Kidney (tissue), 14 donors: ENCODE measurements around the gene FURIN. TPM values are rescaled to one million over a fixed set of nuclear protein-coding genes. Genes with fewer than 3 reads are reported as not detected.

ENCODE experiments used
- DNase-seq, 5 donors: peaks; one replicate each; pipeline ENCODE4 v3.0.0-alpha.2; 2013 to 2020
- FAIRE-seq: peaks from 2 replicates; lab custom pipeline; 2012; peaks lifted over from hg19 to GRCh38; lab: Jason Lieb, UNC
- H3K27ac ChIP-seq, 2 donors: one replicate each; pipeline ENCODE4 v1.7.0; 2013; ENCODE audit warnings: low read depth in 2 of 2, low read length in 2 of 2, inconsistent platforms in 1 of 2
- H3K27me3 ChIP-seq: one replicate; pipeline ENCODE4 v1.7.1; 2013; ENCODE audit warnings: low read length, inconsistent platforms; ENCODE audit not compliant: control insufficient read depth, insufficient read depth
- H3K36me3 ChIP-seq, 3 donors: one replicate each; pipeline versions ENCODE4 v1.7.0 to v1.7.1; 2013; ENCODE audit warnings: low read length in 3 of 3, control low read depth in 1 of 3, inconsistent platforms in 1 of 3; ENCODE audit not compliant: insufficient read depth in 3 of 3, control insufficient read depth in 2 of 3
- H3K4me1 ChIP-seq, 3 donors: one replicate each; pipeline versions ENCODE4 v1.7.0 to v1.7.1; 2013; ENCODE audit warnings: low read length in 3 of 3, inconsistent platforms in 1 of 3, low read depth in 1 of 3; ENCODE audit not compliant: control insufficient read depth in 2 of 3, insufficient read depth in 2 of 3
- H3K4me3 ChIP-seq, 3 donors: one replicate each; pipeline versions ENCODE4 v1.7.0 to v1.8.1; 2013; ENCODE audit warnings: low read length in 3 of 3, control low read depth in 1 of 3, inconsistent platforms in 1 of 3
- H3K9ac ChIP-seq, 3 donors: one replicate each; pipeline versions ENCODE4 v1.7.0 to v1.7.1; 2013; ENCODE audit warnings: low read length in 3 of 3, control low read depth in 1 of 3, inconsistent platforms in 1 of 3
- H3K9me3 ChIP-seq, 3 donors: one replicate each; pipeline versions ENCODE4 v1.7.0 to v1.7.1; 2013; ENCODE audit warnings: low read length in 3 of 3, control low read depth in 1 of 3, inconsistent platforms in 1 of 3; ENCODE audit not compliant: control insufficient read depth in 2 of 3, insufficient read depth in 1 of 3
- CTCF ChIP-seq: IDR thresholded peaks from 3 replicates; pipeline ENCODE4 v1.5.1; 2012; ENCODE audit warnings: mild to moderate bottlenecking, moderate library complexity, borderline replicate concordance; ENCODE audit not compliant: insufficient read depth; ENCODE audit errors: extremely low read depth
- intact Hi-C: fragments of 100-400 bp; cut with DNase I; formaldehyde crosslinking; loops from one replicate; pipeline ENCODE4 v1.11.1; 2022
- polyA plus RNA-seq: library from polyadenylated mRNA; stranded (reverse); fragments of 350-450 nt; fragmentation: Illumina TruSeq; extraction: RNeasy Lipid Tissue Mini Kit (QIAGEN cat#74804); gene quantifications from one replicate; pipeline ENCODE4 v1.2.3, GENCODE V29; 2014; ENCODE audit warnings: low read depth, low replicate concordance; ENCODE audit not compliant: insufficient read depth
- total RNA-seq: library from RNA; stranded (reverse); fragmentation: NEBNext Ultra II Directional; extraction: Animal tissue kit (Norgen Biotek cat#: 25700); gene quantifications from one replicate; pipeline ENCODE4 v1.2.1, GENCODE V29; 2021
- donor health status: control.
- donor health status: control.
- donor health status: control.
- donor health status: control.
- donor health status: control.
- donor health status: DM: yes; HTN: yes; CAD: no.
- donor health status: Normal renal cell carcinoma (clear cell type).

The FURIN gene
- total and polyA plus RNA-seq, 2 donors from 2014 or later: 36.4 to 75.9 TPM

DNA sequence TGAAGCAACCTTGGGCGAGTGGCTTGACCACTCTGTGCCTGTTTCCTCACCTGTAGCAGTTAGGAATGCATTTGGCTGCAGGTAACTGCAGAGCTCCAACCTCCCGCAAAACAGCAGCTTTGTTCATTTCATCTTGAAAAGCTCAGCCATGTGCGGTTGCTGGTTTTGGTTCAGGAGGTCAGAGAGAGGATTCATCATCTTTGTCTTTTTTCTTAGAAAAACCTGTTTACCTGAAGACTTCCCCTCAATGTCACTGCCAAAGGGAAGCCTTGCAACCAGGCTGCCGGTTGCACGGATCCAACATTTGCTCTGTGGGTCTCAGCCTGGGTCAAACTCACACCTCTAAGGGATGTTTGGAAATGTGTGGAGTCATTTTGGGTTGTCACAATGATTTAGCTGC lies 16.4 kb upstream of the FURIN start:
- intact Hi-C loops: no loop called here
- no peaks in the 10 kb centered on the region for H3K4me1 ChIP-seq
- no peak for TF ChIP-seq CTCF

GRCh38 chr15:90855139-90855538 lies 13.2 kb upstream of the FURIN start:
- no peaks in the 10 kb centered on the region for H3K9me3 ChIP-seq
- H3K27ac ChIP-seq: no peak overlapping the region
- H3K27me3 ChIP-seq: no peaks in the 10 kb centered on the region
- DNase-seq (no peak), FAIRE-seq (no peak)
- no peaks in the 10 kb centered on the region for H3K4me1 ChIP-seq
- H3K4me3 ChIP-seq: no peak overlapping the region
- no peaks in the 10 kb centered on the region for H3K36me3 ChIP-seq
- intact Hi-C loops: no loop called here
- H3K9ac ChIP-seq: no peak overlapping the region
- TF ChIP-seq CTCF: no peak

More for the DNA sequence above, 16.4 kb upstream of the FURIN start:
- Histone ChIP-seq H3K36me3 (no peaks in the 10 kb centered on the region), H3K9ac (no peak overlapping the region), H3K27ac (no peak overlapping the region), H3K9me3 (no peaks in the 10 kb centered on the region), H3K4me3 (no peak overlapping the region), H3K27me3 (no peaks in the 10 kb centered on the region)
- no peak for DNase-seq
- FAIRE-seq: no peak

DNA sequence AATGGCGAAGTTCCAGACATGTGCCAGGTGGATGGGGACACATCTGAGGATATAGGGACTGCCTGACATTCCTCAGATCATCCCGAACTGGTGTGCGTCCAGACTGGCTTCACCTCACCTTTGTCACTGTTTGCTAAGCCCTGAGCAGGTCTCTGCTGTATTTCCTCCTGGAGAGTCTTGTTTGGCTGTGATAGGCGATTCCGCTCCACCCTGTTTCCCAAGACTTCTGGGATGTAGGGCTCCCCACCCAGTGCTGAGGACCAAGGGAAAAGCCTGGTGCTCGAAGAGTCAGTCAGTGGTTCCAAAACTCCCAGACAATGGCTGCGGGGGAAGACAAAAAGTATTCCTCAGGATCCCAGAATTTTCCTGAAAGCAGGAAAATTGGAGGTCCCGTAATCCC lies 11.1 kb upstream of the FURIN start:
- no peak for FAIRE-seq
- intact Hi-C loops: no loop called here
- no peaks in the 10 kb centered on the region for H3K4me1 ChIP-seq
- H3K9ac ChIP-seq: no peak overlapping the region
- TF ChIP-seq CTCF: no peak
- no peaks in the 10 kb centered on the region for H3K9me3 ChIP-seq
- H3K4me3 ChIP-seq: no peak overlapping the region
- DNase-seq: no peak
- H3K36me3 ChIP-seq: no peaks in the 10 kb centered on the region
- no peaks in the 10 kb centered on the region for H3K27me3 ChIP-seq
- H3K27ac ChIP-seq: no peak overlapping the region

GRCh38 chr15:90857883-90858443 lies 10.4 kb upstream of the FURIN start:
- Histone ChIP-seq H3K27ac (no peak overlapping the region), H3K27me3 (no peaks in the 10 kb centered on the region), H3K36me3 (no peaks in the 10 kb centered on the region), H3K9me3 (no peaks in the 10 kb centered on the region), H3K4me1 (no peaks in the 10 kb centered on the region), H3K4me3 (no peak overlapping the region), H3K9ac (no peak overlapping the region)
- no peak for FAIRE-seq
- DNase-seq: no peak
- intact Hi-C loops: no loop called here
- no peak for TF ChIP-seq CTCF
